ENCODE results near the gene RHOBTB1.
"Not testable (repeated sequence)": the region's sequence is repeated elsewhere in the genome, so short reads cannot be mapped to it uniquely, and the experiment has no call there.

RHOBTB1 gene

DNA sequence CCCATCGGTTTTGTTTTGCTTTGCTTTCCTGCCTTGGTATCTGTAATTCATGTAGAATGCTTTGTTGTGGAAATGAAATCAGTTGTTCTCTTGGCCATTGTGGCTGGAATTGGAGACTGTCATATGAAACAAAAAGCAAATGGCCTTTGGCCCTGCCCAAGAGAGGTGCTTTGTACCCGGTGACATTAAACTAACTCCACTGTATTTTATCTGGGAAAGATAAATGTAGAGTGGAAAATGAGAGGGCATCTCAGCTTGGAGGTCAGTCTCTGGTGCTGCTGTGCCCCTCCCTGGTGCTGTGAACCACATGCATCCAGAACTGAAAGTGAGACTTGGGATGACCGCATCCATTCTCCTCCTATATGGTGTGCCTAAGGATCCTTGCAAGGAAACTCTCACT is 90.3 kb downstream of the RHOBTB1 start:
- DNase-seq, result no peak

DNA sequence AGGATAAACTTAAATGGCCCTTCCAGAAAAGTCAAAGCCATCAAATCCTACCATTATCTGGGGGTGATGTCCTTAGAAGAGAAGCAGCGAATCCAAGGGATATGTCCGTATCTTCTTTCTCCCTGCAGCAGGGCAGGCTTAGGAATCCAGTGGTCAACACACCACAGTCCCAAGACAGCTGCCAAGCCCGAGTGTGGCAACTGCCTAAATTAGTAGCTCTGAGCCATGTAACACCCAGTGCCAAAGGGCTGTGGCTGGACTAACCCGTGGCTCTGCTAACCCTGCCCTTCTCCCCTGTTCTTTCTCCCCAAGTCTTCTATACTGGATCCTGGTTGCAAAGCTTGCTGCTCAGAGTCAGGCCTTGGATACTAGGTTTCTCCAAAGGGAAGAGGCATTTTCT is 90.9 kb downstream of the RHOBTB1 start:
- no peak for DNase-seq

DNA sequence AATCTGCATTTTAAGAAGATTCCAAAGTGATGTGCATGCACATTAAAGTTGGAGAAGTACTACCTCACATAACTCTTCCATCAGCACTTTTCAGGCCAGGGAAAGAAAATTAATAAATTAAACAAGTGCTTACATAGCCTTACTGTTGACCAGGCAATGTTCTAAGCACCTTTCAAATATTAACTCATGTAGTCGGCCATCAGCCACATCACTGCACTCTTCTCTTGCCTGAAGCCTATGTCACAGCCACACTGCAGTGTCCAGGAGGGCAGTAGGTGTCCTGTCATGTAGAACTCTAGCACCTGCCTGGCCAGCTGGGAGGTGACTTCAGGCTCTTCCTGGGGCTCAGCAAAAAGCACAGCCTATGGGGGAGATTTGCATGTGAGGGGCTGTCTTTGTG is 94.2 kb downstream of the RHOBTB1 start:
- no peak for DNase-seq

GRCh38 chr10:60849217-60849616 is 94.8 kb downstream of the RHOBTB1 start:
- no peak for DNase-seq

GRCh38 chr10:60848680-60849079 is 95.3 kb downstream of the RHOBTB1 start:
- DNase-seq, result no peak

DNA sequence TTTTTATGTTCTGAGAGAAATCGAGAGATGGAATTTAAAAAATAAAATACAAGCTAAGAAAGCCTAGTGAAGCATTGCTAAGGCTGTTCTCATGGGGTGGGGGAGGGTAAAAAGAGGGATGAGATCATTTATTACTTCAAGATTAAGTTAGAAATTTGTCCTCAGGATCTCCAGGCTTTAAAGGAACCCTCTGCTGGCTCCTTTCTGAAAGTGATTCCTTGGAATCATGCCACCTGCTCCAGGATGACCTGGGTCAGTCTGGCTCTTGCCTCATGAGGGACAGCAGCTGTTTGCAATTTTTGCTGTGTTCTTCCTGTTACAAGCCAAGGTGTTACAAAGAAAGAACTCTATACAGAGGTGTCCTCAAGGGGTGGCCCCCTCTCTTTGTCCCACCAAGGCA is 95.9 kb downstream of the RHOBTB1 start:
- DNase-seq, result no peak

DNA sequence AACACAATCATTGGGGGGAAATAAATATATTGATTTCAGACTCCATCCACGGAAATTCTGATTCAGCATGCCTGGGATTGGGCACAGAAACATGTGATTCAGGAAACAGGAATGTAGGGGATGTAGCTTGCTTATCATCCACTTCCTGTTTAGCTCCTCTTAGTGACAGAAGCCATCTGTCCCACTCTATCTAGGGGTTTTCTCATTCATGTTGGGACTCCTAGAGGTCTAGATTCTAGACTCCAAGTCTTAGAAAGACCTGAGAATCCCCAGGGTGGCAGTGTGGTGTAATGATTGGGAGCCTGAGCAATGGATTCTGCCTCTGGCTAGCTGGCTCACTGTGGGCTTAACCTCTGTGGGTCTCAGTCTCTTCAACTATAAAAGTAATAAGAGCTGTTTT is 97.8 kb downstream of the RHOBTB1 start:
- DNase-seq, result no peak

GRCh38 chr10:60845038-60845437 is 98.9 kb downstream of the RHOBTB1 start:
- DNase-seq, result no peak

GRCh38 chr10:60842694-60843093 is 101.3 kb downstream of the RHOBTB1 start:
- no peak for DNase-seq

GRCh38 chr10:60841227-60841626 is 102.8 kb downstream of the RHOBTB1 start:
- not testable (repeated sequence) for DNase-seq

GRCh38 chr10:60835049-60835448 is 108.9 kb downstream of the RHOBTB1 start:
- no peak for DNase-seq

DNA sequence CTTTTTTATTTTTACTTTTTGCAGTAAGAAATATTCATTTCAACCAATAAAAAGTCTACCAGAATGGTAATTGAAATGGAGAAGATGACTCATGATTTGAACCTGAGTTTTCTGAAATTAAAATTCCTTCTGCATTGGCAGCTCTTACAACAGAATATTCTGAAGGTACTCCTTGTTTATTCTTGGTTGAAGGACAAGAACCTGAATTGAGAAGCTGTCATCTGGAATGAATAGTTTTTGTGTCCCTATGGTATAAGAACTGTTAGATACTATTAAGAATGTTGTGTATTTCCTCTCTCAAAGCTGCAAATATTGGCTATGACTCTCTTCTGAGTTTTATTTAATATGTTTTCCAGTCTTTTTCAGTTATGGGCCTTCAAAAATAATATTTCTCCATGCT is 109.6 kb downstream of the RHOBTB1 start:
- no peak for DNase-seq

DNA sequence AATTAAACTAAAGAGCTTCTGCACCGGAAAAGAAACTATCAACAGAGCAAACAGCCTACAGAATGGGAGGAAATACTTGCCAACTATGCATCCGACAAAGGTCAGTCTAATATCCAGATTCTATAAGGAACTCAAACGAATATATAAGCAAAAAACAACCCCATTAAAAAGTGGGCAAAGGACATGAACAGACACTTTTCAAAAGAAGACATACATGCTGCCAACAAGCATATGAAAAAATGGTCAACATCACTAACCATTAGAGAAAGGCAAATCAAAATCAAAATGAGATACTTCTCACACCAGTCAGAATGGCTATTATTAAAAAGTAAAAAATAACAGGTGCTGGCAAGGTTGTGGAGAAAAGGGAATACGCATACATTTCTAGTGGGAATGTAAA is 111.8 kb downstream of the RHOBTB1 start:
- DNase-seq, result not testable (repeated sequence)

DNA sequence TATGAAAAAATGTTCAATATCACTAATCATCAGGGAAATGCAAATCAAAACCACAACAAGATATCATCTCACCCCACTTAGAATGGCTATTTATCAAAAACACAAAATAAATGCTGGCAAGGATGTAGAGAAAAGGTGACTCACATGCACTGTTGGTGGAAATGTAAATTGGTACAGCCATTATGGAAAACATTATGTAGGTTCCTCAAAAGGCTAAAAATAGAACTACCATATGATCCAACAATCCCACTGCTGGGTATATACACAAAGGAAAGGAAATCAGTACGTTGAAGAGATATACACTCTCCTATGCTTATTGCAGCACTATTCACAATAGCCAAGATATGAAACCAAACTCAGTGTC is 115.5 kb downstream of the RHOBTB1 start:
- DNase-seq, result no peak

DNA sequence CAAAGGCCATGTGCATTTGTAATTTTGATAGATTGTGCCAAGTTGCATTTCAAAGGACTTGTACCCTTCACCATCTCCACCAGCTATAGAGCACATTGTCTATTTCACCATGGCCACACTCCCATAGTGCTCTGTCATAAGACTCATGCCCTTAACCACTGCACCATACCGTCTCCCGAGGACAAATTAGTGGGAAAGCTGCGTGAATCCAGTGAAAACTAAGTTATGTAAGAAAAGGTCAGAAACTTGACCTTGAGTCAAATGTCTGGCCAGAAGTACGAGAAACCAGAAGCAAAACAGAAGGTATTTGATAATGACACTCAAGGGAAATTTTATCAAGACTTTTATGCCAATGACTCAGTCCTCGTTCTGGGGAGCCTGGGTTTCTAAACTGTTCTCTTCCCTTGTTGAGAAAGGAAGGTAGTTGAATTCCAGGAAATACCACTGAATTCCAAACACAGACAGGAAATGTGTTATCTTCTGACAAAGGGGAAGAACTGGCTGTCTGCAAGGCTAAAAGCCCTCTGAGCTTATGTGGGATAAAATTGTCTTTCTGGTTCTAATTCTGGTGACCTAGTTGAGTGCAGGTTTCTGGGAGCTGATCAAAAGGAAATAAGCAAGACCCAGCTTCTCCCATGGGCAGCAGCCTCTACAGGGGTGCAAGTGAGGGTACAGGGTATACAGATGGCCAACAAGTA is 116.0 kb downstream of the RHOBTB1 start:
- DNase-seq, result no peak

DNA sequence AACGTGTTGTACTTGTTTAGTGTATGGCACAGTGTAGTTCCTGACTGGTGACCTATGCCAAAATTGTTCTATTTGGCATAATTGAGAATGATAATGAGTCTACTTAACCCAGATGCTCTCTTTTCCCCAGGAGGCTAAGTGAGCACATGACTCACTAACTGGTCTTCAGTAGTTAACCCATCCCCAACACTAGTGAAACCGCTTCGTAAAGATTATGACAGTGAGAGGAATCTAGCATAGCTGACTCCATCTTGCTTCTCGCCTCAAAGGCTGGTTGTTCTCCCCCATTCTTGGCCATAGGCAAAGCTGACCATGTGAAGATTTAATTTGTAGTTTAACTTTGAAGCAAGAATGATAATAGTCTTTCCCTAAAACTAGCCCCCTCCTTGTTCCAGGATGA is 118.5 kb downstream of the RHOBTB1 start:
- DNase-seq, result no peak

- no peak for DNase-seq
These were observed 120.7 kb downstream of the RHOBTB1 start for GRCh38 chr10:60823324-60823723.

GRCh38 chr10:60822809-60823208 is 121.2 kb downstream of the RHOBTB1 start:
- no peak for DNase-seq

GRCh38 chr10:60821656-60822055 is 122.3 kb downstream of the RHOBTB1 start:
- DNase-seq, result no peak

GRCh38 chr10:60820093-60820754 is 123.8 kb downstream of the RHOBTB1 start:
- no peak for DNase-seq
